Loucy (cell line): Measurements from ENCODE around the gene ACVRL1.

Source experiments
- CTCF ChIP-seq: fragments of 200-600 bp; sonication (generic); conservative IDR thresholded peaks from 2 replicates; pipeline ENCODE4 v1.5.1; 2014; ENCODE audit warnings: mild to moderate bottlenecking, antibody characterized with exemption, low read length
- EZH2phosphoT487 ChIP-seq: fragments of 200-600 bp; IDR thresholded peaks from 2 replicates; pipeline ENCODE4 v1.6.1; 2018; ENCODE audit warnings: antibody characterized with exemption, mild to moderate bottlenecking, moderate library complexity, borderline replicate concordance

DNA sequence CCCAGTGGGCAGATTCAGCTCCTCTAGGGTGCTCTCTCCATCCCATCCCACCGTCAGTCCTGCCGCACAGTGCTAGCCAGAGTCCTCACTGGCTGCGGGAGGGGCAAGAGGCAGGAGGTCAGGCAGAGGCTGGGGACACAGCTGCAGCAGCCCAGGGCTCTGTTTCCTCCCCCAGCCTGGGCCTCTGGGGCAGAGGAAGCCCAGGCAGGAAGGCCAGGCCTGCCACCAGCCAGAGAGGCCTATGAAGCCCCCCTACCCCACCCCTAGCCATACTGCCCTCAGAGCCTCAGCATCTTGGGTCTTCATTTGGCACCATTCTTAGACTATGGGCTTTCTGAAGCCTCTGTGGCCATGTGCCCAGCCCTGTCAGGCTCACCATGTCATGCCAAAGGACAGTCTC, 3.4 kb downstream of the ACVRL1 start:
- no peak for TF ChIP-seq CTCF
- no peak for TF ChIP-seq EZH2phosphoT487
